Ureter (tissue), 1 donor: ENCODE data around the gene CHMP6. TPM values are rescaled to one million over a fixed set of nuclear protein-coding genes. Genes with fewer than 3 reads are reported as not detected.
"Not testable (repeated sequence)": the region's sequence is repeated elsewhere in the genome, so short reads cannot be mapped to it uniquely, and the experiment has no call there.

Source experiments
- DNase-seq: peaks from one replicate; pipeline ENCODE4 v3.0.0-alpha.2; 2020; ENCODE audit warnings: low spot score
- total RNA-seq: library from RNA; stranded (reverse); gene quantifications from one replicate; pipeline ENCODE4 v1.2.4, GENCODE V29; 2023
- donor health status: DM: yes; HTN: yes; CAD: no.

CHMP6 gene
- total RNA-seq, 1 donor from 2014 or later = 26.2 TPM

DNA sequence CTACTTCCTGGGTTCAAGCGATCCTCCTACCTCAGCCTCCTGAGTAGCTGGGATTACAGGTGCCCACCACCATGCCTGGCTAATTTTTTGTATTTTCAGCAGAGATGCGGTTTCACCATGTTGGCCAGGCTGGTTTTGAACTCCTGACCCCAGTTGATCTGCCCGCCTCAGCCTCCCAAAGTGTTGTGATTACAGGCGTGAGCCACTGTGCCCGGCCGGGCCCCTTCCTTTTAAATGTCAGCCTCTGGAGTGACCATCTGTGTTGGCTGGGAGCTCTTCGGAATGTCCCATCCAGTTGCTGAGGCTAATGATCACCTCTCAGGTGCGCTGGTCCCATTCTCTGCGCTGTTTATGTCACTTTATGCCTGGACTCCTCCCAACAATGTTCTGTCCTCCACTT, 38.7 kb downstream of the CHMP6 start:
- not testable (repeated sequence) for DNase-seq

DNA sequence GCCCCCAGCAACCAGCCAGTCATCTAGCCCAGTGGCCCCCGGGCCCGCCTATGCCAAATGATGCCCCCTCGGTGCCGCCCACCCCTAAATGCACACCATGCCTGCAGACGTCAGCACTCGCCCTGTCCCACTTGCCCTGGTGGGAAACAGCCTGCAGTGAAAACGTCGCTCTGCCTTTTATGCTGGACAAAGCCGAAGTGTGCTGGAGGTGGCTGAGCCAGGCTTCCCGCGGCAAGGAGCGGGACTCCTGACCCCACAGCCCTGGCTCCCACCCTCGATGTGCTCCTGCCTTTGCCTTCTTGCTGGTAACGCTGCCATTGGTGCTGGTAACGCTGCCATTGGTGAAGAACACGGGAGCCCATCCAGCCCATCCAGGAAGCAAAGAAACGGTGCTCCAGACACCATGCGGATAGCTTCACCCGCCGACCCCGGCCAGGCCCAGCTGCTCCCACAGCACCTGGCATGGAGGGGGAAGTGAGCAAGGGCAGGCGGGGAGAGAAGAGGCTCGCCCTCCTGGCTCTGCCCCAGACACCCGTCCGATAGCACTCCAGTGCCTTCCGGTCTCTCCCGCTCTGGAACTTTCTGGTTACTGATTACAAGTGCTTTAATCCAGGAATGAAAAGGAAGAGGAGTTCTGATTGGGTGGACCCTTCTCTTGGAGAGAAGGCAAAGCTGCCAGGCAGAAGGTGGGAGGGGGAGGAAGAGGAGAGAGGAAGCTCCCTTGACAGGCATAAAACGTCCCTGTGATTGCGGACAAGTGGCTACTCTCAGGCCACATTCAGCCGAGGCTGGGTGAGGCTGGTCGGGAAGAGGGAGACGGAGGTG, 39.3 kb downstream of the CHMP6 start:
- peak; percentile 42 for DNase-seq

DNA sequence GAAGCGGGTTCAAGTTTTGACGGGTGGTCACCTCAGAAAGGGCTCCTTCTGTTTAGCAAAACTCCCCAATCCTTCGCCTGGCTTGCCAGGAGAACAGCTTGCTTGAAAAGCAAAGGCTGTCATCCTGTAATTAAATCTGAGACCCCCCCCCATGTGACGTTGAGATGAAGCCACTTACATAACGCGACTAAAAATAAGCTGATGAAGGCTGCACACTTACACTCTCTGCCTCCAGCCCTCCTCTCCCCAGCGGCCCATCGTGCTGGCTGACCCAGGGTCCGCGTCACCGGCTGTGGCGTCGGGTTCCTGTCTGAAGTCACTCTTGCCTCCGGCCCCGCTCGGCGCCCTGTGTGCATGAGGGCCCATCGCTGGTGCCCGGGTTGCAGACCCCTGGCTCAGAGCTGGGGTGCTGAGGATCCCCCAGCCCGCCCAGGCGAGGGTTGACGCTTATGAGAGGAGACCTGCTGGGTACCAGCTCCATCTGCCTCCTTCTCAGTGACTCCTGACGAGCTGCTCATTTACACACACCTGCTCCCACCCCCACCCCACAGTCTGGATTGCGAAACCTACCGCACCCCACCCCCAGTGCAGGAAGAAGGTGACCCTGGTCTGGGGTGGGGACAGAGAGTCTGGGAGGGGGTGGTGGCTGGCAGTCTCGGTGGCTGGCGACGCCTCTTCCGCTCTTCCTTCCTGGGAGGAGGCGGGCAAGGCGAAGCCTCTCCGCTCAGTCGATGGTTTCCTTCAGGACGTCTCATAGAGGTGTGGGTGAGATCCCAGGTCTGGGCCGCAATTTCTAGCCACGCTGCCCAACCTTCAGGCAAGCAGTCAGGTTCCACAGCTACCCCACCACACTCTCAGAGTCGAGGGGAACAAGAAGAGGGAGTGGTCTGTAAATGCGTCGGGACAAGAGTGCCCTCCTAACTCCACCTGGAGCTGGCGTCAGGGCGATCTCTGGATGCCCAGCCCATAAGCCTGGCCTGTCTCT, 40.2 kb downstream of the CHMP6 start:
- no peak for DNase-seq

GRCh38 chr17:81032641-81033480, 41.2 kb downstream of the CHMP6 start:
- DNase-seq = no peak

- DNase-seq = no peak
Observed at GRCh38 chr17:81033535-81034167, 42.0 kb downstream of the CHMP6 start.

GRCh38 chr17:81034168-81034777, 42.6 kb downstream of the CHMP6 start:
- no peak for DNase-seq

GRCh38 chr17:81034779-81035520, 43.3 kb downstream of the CHMP6 start, which contains the start of gene BAIAP2:
TSS of gene BAIAP2 (plus strand) at chr17:81035151. CDS start at chr17:81035255, 104 bp downstream.
- peak; percentile 97 for DNase-seq

GRCh38 chr17:81035521-81036196, 44.0 kb downstream of the CHMP6 start:
- no peak for DNase-seq

- DNase-seq = no peak
Observed at GRCh38 chr17:81036197-81036941, 44.7 kb downstream of the CHMP6 start.

GRCh38 chr17:81037026-81037797, 45.6 kb downstream of the CHMP6 start:
- DNase-seq = peak; percentile 87

GRCh38 chr17:81037798-81038733, 46.4 kb downstream of the CHMP6 start:
- DNase-seq = no peak

- no peak for DNase-seq
Observed at GRCh38 chr17:81039096-81039495, 47.5 kb downstream of the CHMP6 start.

- no peak for DNase-seq
Observed at GRCh38 chr17:81039854-81040758, 48.5 kb downstream of the CHMP6 start.

GRCh38 chr17:81040791-81041337, 49.2 kb downstream of the CHMP6 start:
- no peak for DNase-seq

GRCh38 chr17:81042606-81043005, 51.0 kb downstream of the CHMP6 start:
- no peak for DNase-seq
